GM23248 (cell line): Measurements from ENCODE around the gene LSP1. TPM values are rescaled to one million over a fixed set of nuclear protein-coding genes. Genes with fewer than 3 reads are reported as not detected.

ENCODE experiments used
- DNase-seq: peaks from one replicate; pipeline ENCODE4 v3.0.0-alpha.2; 2015
- H2AFZ ChIP-seq: fragments of 200-600 bp; sonication (generic); 2 replicates; pipeline ENCODE4 v1.6.1; 2016; ENCODE audit warnings: antibody characterized with exemption
- H3F3A ChIP-seq: fragments of 200-600 bp; sonication (generic); 2 replicates; pipeline ENCODE4 v1.6.1; 2016; ENCODE audit warnings: mild to moderate bottlenecking, antibody characterized with exemption, mixed run types; ENCODE audit not compliant: insufficient read depth
- H3K27ac ChIP-seq: fragments of 200-600 bp; sonication (generic); 2 replicates; pipeline ENCODE4 v1.5.1; 2016; ENCODE audit warnings: mild to moderate bottlenecking
- H3K27me3 ChIP-seq: fragments of 200-600 bp; sonication (generic); replicated peaks from 2 replicates; pipeline ENCODE4 v1.6.1; 2016; ENCODE audit warnings: mild to moderate bottlenecking; ENCODE audit not compliant: insufficient read depth
- H3K36me3 ChIP-seq: fragments of 200-600 bp; sonication (generic); 2 replicates; pipeline ENCODE4 v1.6.1; 2016; ENCODE audit warnings: low read depth, mild to moderate bottlenecking
- H3K4me1 ChIP-seq: fragments of 200-600 bp; sonication (generic); 2 replicates; pipeline ENCODE4 v1.6.1; 2016; ENCODE audit warnings: mild to moderate bottlenecking; ENCODE audit not compliant: insufficient read depth
- H3K4me2 ChIP-seq: fragments of 200-600 bp; sonication (generic); one replicate; pipeline ENCODE4 v1.6.1; 2016; ENCODE audit warnings: mild to moderate bottlenecking; ENCODE audit not compliant: unreplicated experiment
- H3K4me3 ChIP-seq: fragments of 200-600 bp; sonication (generic); 2 replicates; pipeline ENCODE4 v1.5.1; 2016; ENCODE audit warnings: mild to moderate bottlenecking
- H3K79me2 ChIP-seq: fragments of 200-600 bp; sonication (generic); 2 replicates; pipeline ENCODE4 v1.6.1; 2016; ENCODE audit warnings: mild to moderate bottlenecking; ENCODE audit not compliant: insufficient read depth
- H3K9ac ChIP-seq: fragments of 200-600 bp; sonication (generic); 2 replicates; pipeline ENCODE4 v1.6.1; 2016; ENCODE audit warnings: mild to moderate bottlenecking
- H3K9me2 ChIP-seq: fragments of 200-600 bp; sonication (generic); 2 replicates; pipeline ENCODE4 v1.6.1; 2016; ENCODE audit warnings: mixed run types, mild to moderate bottlenecking, moderate library complexity; ENCODE audit not compliant: insufficient read depth
- H3K9me3 ChIP-seq: fragments of 200-600 bp; sonication (generic); one replicate; pipeline ENCODE4 v1.6.1; 2017; ENCODE audit warnings: low read depth
- H4K20me1 ChIP-seq: fragments of 200-600 bp; sonication (generic); 2 replicates; pipeline ENCODE4 v1.6.0; 2016; ENCODE audit not compliant: insufficient read depth
- EZH2 ChIP-seq: fragments of 200-600 bp; sonication (generic); IDR thresholded peaks from 2 replicates; pipeline ENCODE4 v1.6.1; 2018; ENCODE audit warnings: antibody characterized with exemption, mild to moderate bottlenecking; ENCODE audit not compliant: insufficient read depth, poor library complexity, severe bottlenecking
- EZH2phosphoT487 ChIP-seq: fragments of 200-600 bp; sonication (generic); IDR thresholded peaks from 2 replicates; pipeline ENCODE4 v1.6.1; 2018; ENCODE audit warnings: antibody characterized with exemption, moderate library complexity, mild to moderate bottlenecking, low read depth; ENCODE audit not compliant: insufficient read depth
- WGBS, 2 experiments: methylation state at CpG; one replicate each; pipeline ENCODE4 v1.1.6; 2015 to 2017; ENCODE audit warnings: low lambda C conversion rate in 2 of 2, low coverage in 1 of 2; ENCODE audit errors: missing lambda C conversion rate in 2 of 2; 5-methylcytosine and 5-hydroxymethylcytosine counted together
- in situ Hi-C: fragments of 300-500 bp; cut with MboI; formaldehyde crosslinking; loops from 2 replicates; pipeline ENCODE4 v1.15.0; 2020
- polyA plus RNA-seq: library from polyadenylated mRNA; unstranded; fragments of >200 nt; fragmentation: Nextera tagmentation; extraction: Ambion mirVana; gene quantifications from 2 replicates; pipeline ENCODE4 v1.2.1, GENCODE V29; 2016
- total RNA-seq: library from RNA; depleted of rRNA; stranded (reverse); fragments of >200 nt; shearing (Covaris generic); gene quantifications from 2 replicates; pipeline ENCODE4 v1.2.3, GENCODE V29; 2014

The LSP1 gene
- total and polyA plus RNA-seq, 2 experiments from 2014 or later: 0.36 TPM; not detected in 1

- Histone ChIP-seq H3K27ac (peak overlapping the region; percentile 23; the same call in 1 of the 2 replicates), H3K9ac (peak overlapping the region; percentile 42), H3K9me2 (no peaks in the 10 kb centered on the region), H2AFZ (peak overlapping the region; percentile 60), H3K36me3 (no peaks in the 10 kb centered on the region), H4K20me1 (no peaks in the 10 kb centered on the region), H3K4me1 (peaks cover 15% of the 10 kb centered on the region), H3K4me2 (peak overlapping the region; percentile 37), H3K27me3 (peaks cover 9% of the 10 kb centered on the region; the same call in 1 of the 2 replicates), H3K79me2 (no peaks in the 10 kb centered on the region), H3F3A (no peaks in the 10 kb centered on the region), H3K9me3 (no peaks in the 10 kb centered on the region), H3K4me3 (no peak overlapping the region)
- TF ChIP-seq EZH2 (no peak), EZH2phosphoT487 (no peak)
- 3 to 4% methylated on average over 21 to 24 of the region's 27 CpGs for WGBS, 2 experiments
- peak; percentile 89 for DNase-seq
- in situ Hi-C loops: loop anchor here (25.0 kb wide), 1 partner anchor 299 kb away; the partner anchor contains the start of genes INS and TH
Observed at GRCh38 chr11:1863352-1864216, 10.7 kb downstream of the LSP1 start.

GRCh38 chr11:1864231-1864630, 11.3 kb downstream of the LSP1 start:
- Histone ChIP-seq H3K4me3 (no peak overlapping the region), H3K79me2 (no peaks in the 10 kb centered on the region), H3K27ac (no peak overlapping the region), H3K9me2 (no peaks in the 10 kb centered on the region), H3K36me3 (no peaks in the 10 kb centered on the region), H2AFZ (peak overlapping the region; percentile 60), H3K27me3 (peaks cover 15% of the 10 kb centered on the region), H3F3A (no peaks in the 10 kb centered on the region), H3K4me1 (peaks cover 15% of the 10 kb centered on the region), H4K20me1 (no peaks in the 10 kb centered on the region), H3K9me3 (no peaks in the 10 kb centered on the region), H3K9ac (peak overlapping the region; percentile 42), H3K4me2 (peak overlapping the region; percentile 37)
- WGBS, 2 experiments: 26 to 29% methylated on average over 7 to 18 of the region's 18 CpGs
- in situ Hi-C loops: loop anchor here (25.0 kb wide), 1 partner anchor 298 kb away; the partner anchor contains the start of genes INS and TH
- peak; percentile 26 for DNase-seq
- no peak for TF ChIP-seq EZH2
- TF ChIP-seq EZH2phosphoT487: no peak

- Histone ChIP-seq H3F3A (no peaks in the 10 kb centered on the region), H3K36me3 (no peaks in the 10 kb centered on the region), H3K9ac (no peak overlapping the region), H3K9me3 (no peaks in the 10 kb centered on the region), H3K4me1 (peaks cover 15% of the 10 kb centered on the region), H3K27ac (no peak overlapping the region), H3K79me2 (no peaks in the 10 kb centered on the region), H3K27me3 (peaks cover 23% of the 10 kb centered on the region), H3K9me2 (no peaks in the 10 kb centered on the region), H3K4me2 (no peak overlapping the region), H2AFZ (no peak overlapping the region), H3K4me3 (no peak overlapping the region), H4K20me1 (no peaks in the 10 kb centered on the region)
- WGBS, 2 experiments: 80 to 87% methylated on average over 19 to 27 of the region's 30 CpGs
- in situ Hi-C loops: loop anchor here (25.0 kb wide), 1 partner anchor 297 kb away; the partner anchor contains the start of genes INS and TH
- no peak for DNase-seq
- TF ChIP-seq EZH2phosphoT487 (no peak), EZH2 (no peak)
Observed at GRCh38 chr11:1864831-1865665, 12.2 kb downstream of the LSP1 start.

- DNase-seq: no peak
- Histone ChIP-seq H3K27me3 (peaks cover 31% of the 10 kb centered on the region), H2AFZ (no peak overlapping the region), H4K20me1 (no peaks in the 10 kb centered on the region), H3K4me1 (peaks cover 15% of the 10 kb centered on the region), H3K4me2 (no peak overlapping the region), H3K36me3 (no peaks in the 10 kb centered on the region), H3K9me2 (no peaks in the 10 kb centered on the region), H3K4me3 (no peak overlapping the region), H3K9me3 (no peaks in the 10 kb centered on the region), H3K27ac (no peak overlapping the region), H3K79me2 (no peaks in the 10 kb centered on the region), H3K9ac (no peak overlapping the region), H3F3A (no peaks in the 10 kb centered on the region)
- 84 to 91% methylated on average over 7 to 8 of the region's 8 CpGs for WGBS, 2 experiments
- in situ Hi-C loops: loop anchor here (25.0 kb wide), 1 partner anchor 296 kb away; the partner anchor contains the start of genes INS and TH
- TF ChIP-seq EZH2phosphoT487: no peak
- no peak for TF ChIP-seq EZH2
Observed at GRCh38 chr11:1866226-1866625, 13.3 kb downstream of the LSP1 start.
